ENCODE data around the gene C13orf46.

C13orf46 gene

DNA sequence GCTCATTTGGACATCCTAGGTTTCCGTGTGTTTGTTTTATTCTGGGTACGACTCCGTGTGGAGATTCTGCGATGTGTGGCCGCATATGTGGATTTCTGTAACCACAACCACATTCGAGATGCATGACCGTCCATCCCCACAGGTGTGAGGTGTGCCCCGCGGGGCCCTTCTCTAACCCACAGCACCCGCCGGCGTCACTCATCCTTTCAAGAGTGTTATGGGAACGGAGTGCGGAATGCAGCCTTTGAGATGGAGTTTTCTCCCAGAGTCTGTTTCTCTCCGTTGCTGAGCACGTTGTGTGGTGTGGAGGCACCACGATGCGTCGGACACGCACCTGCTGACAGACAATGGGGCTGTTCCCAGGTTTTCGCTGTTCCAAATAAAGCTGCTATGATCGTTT is 40.0 kb downstream of the C13orf46 start:
- DNase-seq (ENCODE audit: low read depth, low spot score), result no peak
- H3K4me1 ChIP-seq (ENCODE audit: insufficient read depth, insufficient read length), result peaks cover 25% of the 10 kb centered on the region
- no peak overlapping the region for H3K4me3 ChIP-seq (ENCODE audit: insufficient read length, low read depth)
- TF ChIP-seq YY1 (IDR thresholded peaks at IDR 0.05; ENCODE audit: insufficient read depth, insufficient read length), result no peak
- TF ChIP-seq SUZ12 (IDR thresholded peaks at IDR 0.05; ENCODE audit: extremely low read depth, insufficient read depth, insufficient read length), result no peak
- no peak for TF ChIP-seq ZNF274 (IDR thresholded peaks at IDR 0.05; ENCODE audit: low read depth, low read length)
- no peaks in the 10 kb centered on the region for H3K27me3 ChIP-seq (ENCODE audit: insufficient read depth, insufficient read length)
- peaks cover 4% of the 10 kb centered on the region; the same call in 1 of the 2 replicates for H3K9me3 ChIP-seq (ENCODE audit: insufficient read depth, low read length)
- no peaks in the 10 kb centered on the region for H3K36me3 ChIP-seq (ENCODE audit: insufficient read depth, insufficient read length, low read length)
- no peak overlapping the region for H3K9ac ChIP-seq (ENCODE audit: insufficient read length, low read depth)

DNA sequence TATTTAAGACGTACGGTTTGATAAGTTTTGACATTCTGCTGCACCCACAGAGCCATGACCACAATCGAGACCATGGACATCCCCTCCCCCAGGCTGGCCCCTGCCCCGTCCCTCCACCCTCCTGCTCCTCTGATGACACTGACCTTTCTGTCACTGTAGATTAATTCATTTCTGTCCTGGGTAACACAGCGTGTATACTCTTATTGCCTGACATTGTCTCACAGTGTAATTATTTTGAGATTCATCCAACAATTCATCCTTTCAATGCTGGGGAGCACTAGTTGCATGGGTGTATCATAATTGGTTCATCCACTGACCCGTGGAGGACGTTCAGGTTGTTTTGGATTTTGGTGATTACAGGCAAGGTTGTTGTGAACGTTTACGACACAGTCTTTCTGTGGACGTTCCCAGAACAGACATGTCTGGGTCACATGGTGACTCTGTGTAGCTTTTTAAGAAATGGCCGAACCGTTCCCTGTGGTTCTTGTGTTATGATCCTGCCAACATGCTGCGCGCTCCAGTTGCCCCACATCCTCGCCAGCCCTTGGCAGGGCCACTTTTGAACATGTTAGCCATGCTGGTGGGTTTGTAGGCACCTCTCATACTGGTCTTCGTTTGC is 41.9 kb downstream of the C13orf46 start:
- Histone ChIP-seq H3K4me1 (ENCODE audit: insufficient read depth, insufficient read length) (peaks cover 19% of the 10 kb centered on the region), H3K9me3 (ENCODE audit: insufficient read depth, low read length) (peaks cover 4% of the 10 kb centered on the region; the same call in 1 of the 2 replicates), H3K36me3 (ENCODE audit: insufficient read depth, insufficient read length, low read length) (no peaks in the 10 kb centered on the region), H3K9ac (ENCODE audit: insufficient read length, low read depth) (no peak overlapping the region), H3K27me3 (ENCODE audit: insufficient read depth, insufficient read length) (no peaks in the 10 kb centered on the region), H3K4me3 (ENCODE audit: insufficient read length, low read depth) (no peak overlapping the region)
- no peak for TF ChIP-seq SUZ12 (IDR thresholded peaks at IDR 0.05; ENCODE audit: extremely low read depth, insufficient read depth, insufficient read length)
- TF ChIP-seq YY1 (IDR thresholded peaks at IDR 0.05; ENCODE audit: insufficient read depth, insufficient read length), result no peak
- no peak for TF ChIP-seq ZNF274 (IDR thresholded peaks at IDR 0.05; ENCODE audit: low read depth, low read length)
- no peak for DNase-seq (ENCODE audit: low read depth, low spot score)

DNA sequence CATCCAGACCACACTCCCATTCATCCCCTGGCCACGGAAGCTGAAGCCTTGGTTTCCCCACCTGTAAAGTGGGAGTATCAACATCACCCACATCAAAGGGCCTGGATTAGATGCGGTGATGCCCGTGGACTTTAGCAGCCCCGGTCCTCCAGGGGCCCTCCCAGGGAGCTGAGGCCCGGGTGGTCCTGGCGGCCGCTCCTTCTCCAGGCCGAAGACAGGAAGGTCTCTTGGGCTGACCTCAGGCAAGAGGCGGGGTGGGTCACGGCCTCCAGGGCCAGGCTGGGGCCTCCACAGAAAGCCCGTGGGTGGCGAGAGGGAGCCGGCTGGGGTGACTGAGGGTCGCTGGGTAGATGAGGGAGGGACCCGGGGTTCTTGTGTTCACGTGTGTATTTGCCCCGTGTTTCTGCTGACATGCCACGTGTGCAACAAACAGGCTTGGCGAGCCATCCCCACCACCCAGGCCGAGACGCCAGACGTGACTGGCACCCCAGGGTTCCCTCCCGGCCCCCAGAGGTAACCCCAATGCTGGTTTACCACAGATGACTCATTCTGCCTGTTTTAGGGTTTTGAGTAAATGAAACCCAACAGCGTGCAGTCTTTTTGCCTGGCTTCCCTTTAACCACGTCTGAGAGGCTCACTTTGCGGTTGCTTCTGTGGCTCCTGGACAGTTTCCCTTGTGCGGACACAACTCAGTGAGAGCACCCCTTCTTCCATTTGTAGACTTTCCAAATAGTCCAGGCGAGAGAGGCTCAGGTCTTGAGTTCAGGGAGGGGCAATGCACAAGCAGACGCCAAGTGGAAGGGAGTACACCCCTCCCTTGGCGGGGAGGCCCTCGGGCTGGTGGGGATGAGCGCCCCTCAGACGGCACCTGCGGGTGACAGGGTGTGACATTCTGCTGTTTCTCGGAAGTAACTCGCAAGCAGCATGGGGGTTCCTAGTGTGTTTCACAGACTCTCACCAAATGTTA is 42.9 kb downstream of the C13orf46 start:
- no peak for DNase-seq (ENCODE audit: low read depth, low spot score)

DNA sequence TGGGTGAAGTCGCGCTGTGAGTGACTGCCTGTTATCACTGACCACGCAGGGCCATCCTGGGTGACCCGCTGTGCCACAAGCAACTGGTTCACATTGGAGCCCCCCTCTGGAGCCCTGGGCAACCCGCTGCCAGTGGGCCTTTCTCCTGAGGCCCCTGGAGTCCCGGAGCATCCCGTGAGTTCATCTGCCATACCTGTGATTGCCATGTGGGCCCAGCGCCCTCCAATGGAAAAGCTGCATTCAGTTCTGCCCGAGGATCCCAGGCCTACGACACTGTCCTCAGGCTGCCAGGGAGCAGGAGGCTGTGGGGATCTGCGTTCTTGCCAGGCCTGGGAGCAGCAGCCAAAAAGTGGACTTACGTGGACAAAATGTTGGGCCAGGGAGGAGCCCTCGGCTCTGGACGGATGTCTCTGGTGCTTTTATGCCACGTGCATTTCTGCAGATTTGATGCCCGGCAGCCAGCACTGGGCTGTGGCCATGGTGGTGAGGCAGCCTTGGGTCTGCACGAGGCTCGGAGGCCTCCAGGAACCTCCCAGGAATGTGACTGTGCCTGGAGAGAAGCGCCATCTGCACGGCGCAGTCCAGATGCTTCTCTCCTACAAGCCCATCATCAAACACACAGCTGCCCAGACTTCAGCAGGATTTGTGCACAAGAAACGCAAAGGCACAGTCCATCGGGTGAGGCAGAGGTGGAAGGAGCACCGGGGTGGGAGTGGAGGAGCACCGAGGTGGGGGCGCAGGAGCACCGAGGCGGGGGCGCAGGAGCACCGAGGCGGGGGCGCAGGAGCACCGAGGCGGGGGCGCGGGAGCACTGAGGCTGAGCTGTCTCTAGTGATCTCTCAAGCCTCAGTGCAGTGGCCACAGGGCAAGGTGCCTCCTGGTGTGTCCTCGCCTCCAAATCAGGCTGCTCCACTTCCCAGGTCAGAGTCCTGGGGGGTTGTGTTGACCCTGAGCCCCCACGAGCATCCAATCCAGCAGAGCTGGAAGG is 44.0 kb downstream of the C13orf46 start:
- no peak for DNase-seq (ENCODE audit: low read depth, low spot score)
- Histone ChIP-seq H3K36me3 (ENCODE audit: insufficient read depth, insufficient read length, low read length) (no peaks in the 10 kb centered on the region), H3K4me3 (ENCODE audit: insufficient read length, low read depth) (no peak overlapping the region), H3K4me1 (ENCODE audit: insufficient read depth, insufficient read length) (peaks cover 22% of the 10 kb centered on the region), H3K9me3 (ENCODE audit: insufficient read depth, low read length) (peaks cover 4% of the 10 kb centered on the region; the same call in 1 of the 2 replicates), H3K9ac (ENCODE audit: insufficient read length, low read depth) (no peak overlapping the region), H3K27me3 (ENCODE audit: insufficient read depth, insufficient read length) (no peaks in the 10 kb centered on the region)
- TF ChIP-seq YY1 (IDR thresholded peaks at IDR 0.05; ENCODE audit: insufficient read depth, insufficient read length) (no peak), ZNF274 (IDR thresholded peaks at IDR 0.05; ENCODE audit: low read depth, low read length) (no peak), SUZ12 (IDR thresholded peaks at IDR 0.05; ENCODE audit: extremely low read depth, insufficient read depth, insufficient read length) (no peak)

More for the DNA sequence above, 42.9 kb downstream of the C13orf46 start:
- TF ChIP-seq SUZ12 (IDR thresholded peaks at IDR 0.05; ENCODE audit: extremely low read depth, insufficient read depth, insufficient read length) (no peak), ZNF274 (IDR thresholded peaks at IDR 0.05; ENCODE audit: low read depth, low read length) (no peak)
- Histone ChIP-seq H3K27me3 (ENCODE audit: insufficient read depth, insufficient read length) (no peaks in the 10 kb centered on the region), H3K4me3 (ENCODE audit: insufficient read length, low read depth) (no peak overlapping the region), H3K4me1 (ENCODE audit: insufficient read depth, insufficient read length) (peaks cover 17% of the 10 kb centered on the region), H3K9me3 (ENCODE audit: insufficient read depth, low read length) (peaks cover 4% of the 10 kb centered on the region; the same call in 1 of the 2 replicates), H3K9ac (ENCODE audit: insufficient read length, low read depth) (no peak overlapping the region), H3K36me3 (ENCODE audit: insufficient read depth, insufficient read length, low read length) (no peaks in the 10 kb centered on the region)

DNA sequence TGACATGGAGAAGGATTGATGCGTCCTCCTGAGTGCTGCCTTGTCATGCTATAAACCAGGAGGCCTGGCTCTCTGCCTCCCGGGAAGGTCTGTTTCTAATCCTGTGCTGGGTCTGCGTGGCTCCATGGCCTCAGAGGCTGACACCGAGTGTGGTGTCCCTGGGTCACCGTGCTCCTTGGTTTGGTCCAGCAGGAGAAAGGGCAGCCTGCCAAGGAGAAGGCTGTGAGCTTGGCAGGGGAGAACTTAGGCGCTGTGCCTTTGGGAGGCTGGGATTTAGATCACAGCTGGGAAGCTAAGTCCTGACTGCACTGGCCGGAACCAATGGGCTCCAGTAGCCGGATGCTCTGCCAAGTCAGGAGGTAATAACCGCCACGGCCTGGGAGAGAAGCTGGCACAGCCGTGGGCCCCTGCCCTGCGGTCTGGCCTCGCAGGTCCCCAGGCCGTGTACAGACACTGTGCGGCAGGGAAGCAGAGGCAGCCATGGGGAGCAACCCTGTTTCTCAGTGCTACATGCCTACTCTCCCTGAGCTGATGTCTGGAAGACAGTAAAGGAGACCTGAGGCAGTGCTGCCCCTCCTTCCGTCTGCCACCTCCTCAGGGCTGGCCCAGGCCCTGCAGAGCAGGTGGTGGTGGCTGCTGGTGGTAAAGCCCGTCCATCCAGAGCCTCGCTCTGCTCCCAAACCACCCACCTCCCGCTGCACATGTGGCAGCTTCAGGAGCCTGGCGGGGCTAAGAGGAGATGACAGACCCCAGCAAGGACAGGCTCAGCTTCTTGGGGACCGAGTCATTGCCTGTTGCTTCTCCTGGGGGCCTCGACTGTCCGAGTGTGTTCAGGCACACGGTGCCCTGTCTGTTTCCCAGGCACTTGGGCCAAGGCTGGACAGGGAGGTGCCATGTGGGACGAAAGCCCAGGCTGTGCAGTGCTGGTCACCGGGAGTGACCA is 44.9 kb downstream of the C13orf46 start:
- DNase-seq (ENCODE audit: low read depth, low spot score), result no peak
- peaks cover 13% of the 10 kb centered on the region for H3K4me1 ChIP-seq (ENCODE audit: insufficient read depth, insufficient read length)
- H3K9me3 ChIP-seq (ENCODE audit: insufficient read depth, low read length), result peaks cover 4% of the 10 kb centered on the region; the same call in 1 of the 2 replicates
- no peaks in the 10 kb centered on the region for H3K36me3 ChIP-seq (ENCODE audit: insufficient read depth, insufficient read length, low read length)
- H3K9ac ChIP-seq (ENCODE audit: insufficient read length, low read depth), result no peak overlapping the region
- H3K4me3 ChIP-seq (ENCODE audit: insufficient read length, low read depth), result no peak overlapping the region
- TF ChIP-seq YY1 (IDR thresholded peaks at IDR 0.05; ENCODE audit: insufficient read depth, insufficient read length), result no peak
- TF ChIP-seq ZNF274 (IDR thresholded peaks at IDR 0.05; ENCODE audit: low read depth, low read length), result no peak
- TF ChIP-seq SUZ12 (IDR thresholded peaks at IDR 0.05; ENCODE audit: extremely low read depth, insufficient read depth, insufficient read length), result no peak
- no peaks in the 10 kb centered on the region for H3K27me3 ChIP-seq (ENCODE audit: insufficient read depth, insufficient read length)
